H1 (cell line): ENCODE results near the gene TM9SF3. TPM values are rescaled to one million over a fixed set of nuclear protein-coding genes. Genes with fewer than 3 reads are reported as not detected.

Experiments
- CTCF ChIA-PET: fragments of 300-600 bp; sonication (Branson Sonifier 250); formaldehyde crosslinking; loops from one replicate; lab custom pipeline; 2021; ENCODE audit not compliant: partially characterized antibody; lab: Charles Lee
- POLR2A ChIA-PET: fragments of 300-600 bp; sonication (Branson Sonifier 250); formaldehyde crosslinking; loops from one replicate; lab custom pipeline; 2021; ENCODE audit warnings: inconsistent platforms; ENCODE audit not compliant: partially characterized antibody; lab: Charles Lee
- DNase-seq, 2 experiments: peaks; one replicate each; pipeline versions ENCODE4 v3.0.0 to v3.0.0-alpha.2; 2010 to 2022; ENCODE audit warnings: low spot score in 2 of 2, low read depth in 1 of 2, mixed read lengths in 1 of 2
- FAIRE-seq: peaks from 2 replicates; lab custom pipeline; 2011; peaks lifted over from hg19 to GRCh38; lab: Jason Lieb, UNC
- H2AFZ ChIP-seq: 2 replicates; pipeline ENCODE4 v1.8.1; 2012; ENCODE audit warnings: low read length, inconsistent platforms
- H2AK5ac ChIP-seq: 2 replicates; pipeline ENCODE4 v1.6.1; 2013; ENCODE audit warnings: low read depth, low read length
- H2BK120ac ChIP-seq: replicated peaks from 2 replicates; pipeline ENCODE3; 2013; ENCODE audit warnings: low read depth, low read length, inconsistent platforms
- H2BK12ac ChIP-seq: 2 replicates; pipeline ENCODE4 v1.6.1; 2013; ENCODE audit warnings: low read depth, low read length
- H2BK15ac ChIP-seq: 2 replicates; pipeline ENCODE4 v1.6.1; 2013; ENCODE audit warnings: low read length
- H2BK20ac ChIP-seq: 2 replicates; pipeline ENCODE4 v1.6.1; 2013; ENCODE audit warnings: low read length
- H2BK5ac ChIP-seq: 2 replicates; pipeline ENCODE4 v1.6.1; 2013; ENCODE audit warnings: low read depth, low read length
- H3K14ac ChIP-seq: 2 replicates; pipeline ENCODE4 v1.6.1; 2013; ENCODE audit warnings: inconsistent platforms; ENCODE audit not compliant: insufficient read length
- H3K18ac ChIP-seq: 2 replicates; pipeline ENCODE4 v1.6.1; 2013; ENCODE audit warnings: low read length; ENCODE audit errors: extremely low read depth
- H3K23ac ChIP-seq: 2 replicates; pipeline ENCODE4 v1.6.1; 2013; ENCODE audit warnings: inconsistent platforms; ENCODE audit not compliant: insufficient read length
- H3K23me2 ChIP-seq: 2 replicates; pipeline ENCODE4 v1.6.1; 2013; ENCODE audit warnings: low read depth, low read length
- H3K27ac ChIP-seq: 2 replicates; pipeline ENCODE4 v1.6.1; 2011; ENCODE audit warnings: low read depth, low read length, inconsistent platforms
- H3K27me3 ChIP-seq, 4 experiments: replicated peaks in 1 of 4; 1 replicate in 1 of 4; 2 replicates in 3 of 4; pipeline versions ENCODE4 v1.6.1 to v1.8.1; 2011 to 2013; ENCODE audit warnings: low read length in 3 of 4, mild to moderate bottlenecking in 3 of 4, inconsistent platforms in 2 of 4, mixed read lengths in 2 of 4, moderate library complexity in 1 of 4; ENCODE audit not compliant: control insufficient read depth in 3 of 4, insufficient read depth in 3 of 4; ENCODE audit errors: extremely low read depth in 1 of 4
- H3K36me3 ChIP-seq, 4 experiments: 2 replicates each; pipeline versions ENCODE4 v1.6.1 to v1.8.1; 2011 to 2013; ENCODE audit warnings: mild to moderate bottlenecking in 4 of 4, low read length in 3 of 4, moderate library complexity in 2 of 4, control low read depth in 1 of 4, inconsistent platforms in 1 of 4; ENCODE audit not compliant: insufficient read depth in 4 of 4, control insufficient read depth in 2 of 4
- H3K4ac ChIP-seq: replicated peaks from 2 replicates; pipeline ENCODE3; 2013; ENCODE audit warnings: low read length, low read depth, mixed read lengths, inconsistent platforms; ENCODE audit not compliant: insufficient read length
- H3K4me1 ChIP-seq, 4 experiments: replicated peaks in 1 of 4; 1 replicate in 1 of 4; 2 replicates in 3 of 4; pipeline versions ENCODE4 v1.6.1 to v1.8.1; 2011 to 2013; ENCODE audit warnings: low read length in 3 of 4, inconsistent platforms in 2 of 4, mixed read lengths in 1 of 4; ENCODE audit not compliant: insufficient read depth in 4 of 4, control insufficient read depth in 3 of 4
- H3K4me2 ChIP-seq, 2 experiments: 2 replicates each; pipeline versions ENCODE4 v1.6.1 to v1.8.1; 2011 to 2013; ENCODE audit warnings: low read depth in 2 of 2, low read length in 2 of 2, control low read depth in 1 of 2, inconsistent platforms in 1 of 2, mild to moderate bottlenecking in 1 of 2; ENCODE audit not compliant: insufficient read depth in 1 of 2
- H3K4me3 ChIP-seq, 4 experiments: fragments of 200-600, 300-600 bp in 1 of 4; sonication (generic), shearing (Covaris generic), sonication (Bioruptor Twin) in 1 of 4; 2 replicates each; pipeline versions ENCODE4 v1.5.1 to v1.8.1; 2011 to 2016; ENCODE audit warnings: low read length in 4 of 4, low read depth in 3 of 4, control low read depth in 2 of 4, inconsistent platforms in 2 of 4, mild to moderate bottlenecking in 2 of 4, mixed read lengths in 1 of 4, moderate library complexity in 1 of 4; ENCODE audit not compliant: insufficient read depth in 2 of 4; ENCODE audit errors: extremely low read depth in 1 of 4
- H3K56ac ChIP-seq: replicated peaks from 2 replicates; pipeline ENCODE3; 2013; ENCODE audit warnings: low read depth, mild to moderate bottlenecking, mixed read lengths, low read length, inconsistent platforms; ENCODE audit not compliant: insufficient read length
- H3K79me1 ChIP-seq: 2 replicates; pipeline ENCODE4 v1.6.1; 2013; ENCODE audit warnings: low read depth, low read length, control low read depth
- H3K79me2 ChIP-seq, 2 experiments: 2 replicates each; pipeline versions ENCODE4 v1.6.1 to v1.8.1; 2012 to 2013; ENCODE audit warnings: low read length in 2 of 2, mild to moderate bottlenecking in 2 of 2, inconsistent platforms in 1 of 2; ENCODE audit not compliant: insufficient read depth in 2 of 2, control insufficient read depth in 1 of 2
- H3K9ac ChIP-seq, 4 experiments: replicated peaks in 1 of 4; 1 replicate in 1 of 4; 2 replicates in 3 of 4; pipeline versions ENCODE4 v1.6.1 to v1.8.1; 2011 to 2013; ENCODE audit warnings: low read depth in 3 of 4, low read length in 3 of 4, control low read depth in 2 of 4, mild to moderate bottlenecking in 2 of 4, moderate library complexity in 2 of 4, inconsistent platforms in 1 of 4; ENCODE audit errors: extremely low read depth in 1 of 4
- H3K9me3 ChIP-seq, 2 experiments: 2 replicates each; pipeline versions ENCODE4 v1.6.1 to v1.8.1; 2012 to 2013; ENCODE audit warnings: mild to moderate bottlenecking in 2 of 2, moderate library complexity in 2 of 2, control low read depth in 1 of 2, inconsistent platforms in 1 of 2, low read depth in 1 of 2, low read length in 1 of 2, mixed read lengths in 1 of 2; ENCODE audit not compliant: insufficient read depth in 2 of 2
- H4K20me1 ChIP-seq, 2 experiments: replicated peaks in 1 of 2; 2 replicates each; pipeline versions ENCODE3 to v1.8.1; 2011 to 2013; ENCODE audit warnings: inconsistent platforms in 2 of 2, low read length in 2 of 2, mild to moderate bottlenecking in 1 of 2; ENCODE audit not compliant: insufficient read depth in 2 of 2, control insufficient read depth in 1 of 2
- H4K5ac ChIP-seq: 2 replicates; pipeline ENCODE4 v1.6.1; 2013; ENCODE audit warnings: low read length, low read depth, mixed read lengths, inconsistent platforms; ENCODE audit not compliant: insufficient read length
- H4K8ac ChIP-seq: 2 replicates; pipeline ENCODE4 v1.8.0; 2013; ENCODE audit warnings: mild to moderate bottlenecking, moderate library complexity, low read length, inconsistent platforms; ENCODE audit not compliant: insufficient read depth; ENCODE audit errors: extremely low read depth
- H4K91ac ChIP-seq: replicated peaks from 2 replicates; pipeline ENCODE3; 2013; ENCODE audit warnings: low read length, mixed read lengths, inconsistent platforms; ENCODE audit not compliant: insufficient read length
- CBX5 ChIP-seq: fragments of 300-800, 300-1000 bp; sonication (generic); IDR thresholded peaks from 2 replicates; pipeline ENCODE4 v1.7.1; 2016; ENCODE audit warnings: antibody characterized with exemption, low read length, low read depth
- CEBPB ChIP-seq: IDR thresholded peaks from 2 replicates; pipeline ENCODE4 v1.6.1; 2012; ENCODE audit warnings: low read depth, low read length
- CREB1 ChIP-seq: IDR thresholded peaks from 2 replicates; pipeline ENCODE4 v1.6.1; 2012; ENCODE audit warnings: inconsistent platforms
- HDAC6 ChIP-seq: IDR thresholded peaks from one replicate; pipeline ENCODE4 v1.7.1; 2012; ENCODE audit warnings: low read depth, mild to moderate bottlenecking, inconsistent platforms, low read length, moderate library complexity
- POLR2A ChIP-seq, 2 experiments: IDR thresholded peaks; 1 replicate in 1 of 2; 2 replicates in 1 of 2; pipeline ENCODE4 v1.6.1; 2011; ENCODE audit warnings: low read depth in 2 of 2, low read length in 2 of 2, mild to moderate bottlenecking in 2 of 2; ENCODE audit errors: control extremely low read depth in 1 of 2
- POLR2AphosphoS5 ChIP-seq: IDR thresholded peaks from 2 replicates; pipeline ENCODE4 v1.6.1; 2011; ENCODE audit warnings: low read depth, low read length
- RBBP5 ChIP-seq: IDR thresholded peaks from 2 replicates; pipeline ENCODE4 v1.7.1; 2012; ENCODE audit warnings: low read depth, mild to moderate bottlenecking, inconsistent platforms, low read length, moderate library complexity, borderline replicate concordance
- SP1 ChIP-seq: IDR thresholded peaks from 2 replicates; pipeline ENCODE4 v1.6.1; 2011; ENCODE audit warnings: low read depth, low read length
- SRF ChIP-seq: IDR thresholded peaks from 2 replicates; pipeline ENCODE4 v1.6.1; 2011; ENCODE audit warnings: mild to moderate bottlenecking, low read depth, low read length, moderate library complexity
- ZNF274 ChIP-seq: IDR thresholded peaks from 2 replicates; pipeline ENCODE4 v1.7.0; 2012; ENCODE audit warnings: low read length, borderline replicate concordance; ENCODE audit errors: extremely low read depth
- WGBS, 2 experiments: shearing (Covaris generic) in 1 of 2; methylation state at CpG; one replicate each; pipeline versions ENCODE4 v1.1.6 to v1.1.7; 2013 to 2015; ENCODE audit warnings: low lambda C conversion rate in 2 of 2, mixed read lengths in 2 of 2, inconsistent platforms in 1 of 2, low coverage in 1 of 2, missing lambda C conversion rate in 1 of 2; ENCODE audit not compliant: insufficient replicate concordance in 2 of 2, insufficient coverage in 1 of 2, insufficient read length in 1 of 2; ENCODE audit errors: extremely low coverage in 1 of 2, missing lambda C conversion rate in 1 of 2; 5-methylcytosine and 5-hydroxymethylcytosine counted together
- polyA plus RNA-seq, 7 experiments: library from polyadenylated mRNA; depleted of rRNA in 3 of 7; stranded (reverse) in 5 of 7; unstranded in 2 of 7; fragments of >200 nt in 5 of 7; fragments of 200-250 nt in 2 of 7; gene quantifications; 1 replicate in 5 of 7; 2 replicates in 1 of 7; 4 replicates in 1 of 7; pipeline versions ENCODE4 v1.2.1 to v1.2.3, GENCODE V29; 2011 to 2013; ENCODE audit warnings: missing spikeins in 2 of 7, mixed read lengths in 2 of 7
- total RNA-seq: library from RNA; stranded (reverse); fragmentation: NEBNext Ultra II Directional; extraction: Animal tissue kit (Norgen Biotek cat#: 25700); gene quantifications from 2 replicates; pipeline ENCODE4 v1.2.1, GENCODE V29; 2021
- TF ChIP-seq, protein P1 (sequence below): IDR thresholded peaks from 2 replicates; pipeline ENCODE4 v1.6.1; 2011; ENCODE audit warnings: low read length, improper control_type of control experiment

The TM9SF3 gene
- total and polyA plus RNA-seq, 2 of the 8 experiments (the other 6 are each of a cell fraction or from before 2014, with no cell fraction given) = 123 to 127 TPM

DNA sequence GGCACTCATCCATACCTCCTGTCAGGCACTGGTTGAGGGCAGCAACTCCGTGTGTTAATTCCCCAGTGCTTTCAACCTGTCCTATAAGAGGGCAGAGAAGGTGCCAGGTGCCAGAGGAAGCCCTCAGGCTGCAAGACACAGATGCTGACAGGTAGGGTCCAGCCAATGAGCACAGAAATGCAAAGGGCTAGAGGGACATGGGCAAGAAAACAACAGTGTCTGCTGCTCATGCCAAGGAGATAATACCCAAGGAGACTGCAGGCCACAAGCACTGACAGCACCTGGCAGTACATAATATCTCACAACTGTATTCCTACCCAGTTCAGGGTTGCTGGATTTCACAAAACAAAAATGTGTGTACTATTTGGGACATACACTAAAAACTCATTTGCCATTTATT is 38.4 kb upstream of the TM9SF3 start:
- H3K36me3 ChIP-seq = no peaks in the 10 kb centered on the region
- ChIA-PET CTCF (no interaction called here), POLR2A (no interaction called here)
- H3K18ac ChIP-seq = no peak overlapping the region
- no peak for DNase-seq
- H2AFZ ChIP-seq = no peak overlapping the region
- no peak overlapping the region for H2BK15ac ChIP-seq
- WGBS, 2 experiments = 87% methylated on average over 1 of the region's 1 CpG; no CpG with 5 or more reads in 1 of the 2 experiments
- no peak overlapping the region for H3K27ac ChIP-seq
- no peak overlapping the region for H3K23ac ChIP-seq
- no peak overlapping the region for H2BK20ac ChIP-seq
- no peak for FAIRE-seq
- H4K91ac ChIP-seq = no peak overlapping the region
- H3K79me1 ChIP-seq = no peaks in the 10 kb centered on the region
- H3K56ac ChIP-seq = no peak overlapping the region
- no peak overlapping the region for H2BK120ac ChIP-seq
- H3K4me3 ChIP-seq = no peak overlapping the region
- no peak overlapping the region for H3K4ac ChIP-seq
- no peaks in the 10 kb centered on the region for H3K9me3 ChIP-seq
- no peak overlapping the region for H2AK5ac ChIP-seq
- no peak overlapping the region for H3K9ac ChIP-seq
- H4K8ac ChIP-seq = no peak overlapping the region
- H3K23me2 ChIP-seq = no peaks in the 10 kb centered on the region
- H4K20me1 ChIP-seq = no peaks in the 10 kb centered on the region
- no peaks in the 10 kb centered on the region for H3K27me3 ChIP-seq
- H3K79me2 ChIP-seq = no peaks in the 10 kb centered on the region
- no peaks in the 10 kb centered on the region for H3K4me1 ChIP-seq
- no peak overlapping the region for H3K4me2 ChIP-seq
- no peak overlapping the region for H3K14ac ChIP-seq
- no peak overlapping the region for H4K5ac ChIP-seq
- H2BK12ac ChIP-seq = no peak overlapping the region
- no peak overlapping the region for H2BK5ac ChIP-seq
- TF ChIP-seq POLR2AphosphoS5 = no peak
- TF ChIP-seq RBBP5 = no peak
- TF ChIP-seq POLR2A (IDR thresholded peaks at IDR 0.05; ENCODE audit: control extremely low read depth in 1 of 2, low read depth in 2 of 2, low read length in 2 of 2) = no peak
- no peak for TF ChIP-seq SRF
- TF ChIP-seq SP1 = no peak
- TF ChIP-seq, protein P1, sequence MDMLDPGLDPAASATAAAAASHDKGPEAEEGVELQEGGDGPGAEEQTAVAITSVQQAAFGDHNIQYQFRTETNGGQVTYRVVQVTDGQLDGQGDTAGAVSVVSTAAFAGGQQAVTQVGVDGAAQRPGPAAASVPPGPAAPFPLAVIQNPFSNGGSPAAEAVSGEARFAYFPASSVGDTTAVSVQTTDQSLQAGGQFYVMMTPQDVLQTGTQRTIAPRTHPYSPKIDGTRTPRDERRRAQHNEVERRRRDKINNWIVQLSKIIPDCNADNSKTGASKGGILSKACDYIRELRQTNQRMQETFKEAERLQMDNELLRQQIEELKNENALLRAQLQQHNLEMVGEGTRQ = no peak
- TF ChIP-seq ZNF274 = no peak
- TF ChIP-seq HDAC6 = no peak
- TF ChIP-seq CBX5 = no peak
- no peak for TF ChIP-seq CREB1
- TF ChIP-seq CEBPB = no peak
